ENCODE measurements around the gene NR2F1.

The NR2F1 gene

DNA sequence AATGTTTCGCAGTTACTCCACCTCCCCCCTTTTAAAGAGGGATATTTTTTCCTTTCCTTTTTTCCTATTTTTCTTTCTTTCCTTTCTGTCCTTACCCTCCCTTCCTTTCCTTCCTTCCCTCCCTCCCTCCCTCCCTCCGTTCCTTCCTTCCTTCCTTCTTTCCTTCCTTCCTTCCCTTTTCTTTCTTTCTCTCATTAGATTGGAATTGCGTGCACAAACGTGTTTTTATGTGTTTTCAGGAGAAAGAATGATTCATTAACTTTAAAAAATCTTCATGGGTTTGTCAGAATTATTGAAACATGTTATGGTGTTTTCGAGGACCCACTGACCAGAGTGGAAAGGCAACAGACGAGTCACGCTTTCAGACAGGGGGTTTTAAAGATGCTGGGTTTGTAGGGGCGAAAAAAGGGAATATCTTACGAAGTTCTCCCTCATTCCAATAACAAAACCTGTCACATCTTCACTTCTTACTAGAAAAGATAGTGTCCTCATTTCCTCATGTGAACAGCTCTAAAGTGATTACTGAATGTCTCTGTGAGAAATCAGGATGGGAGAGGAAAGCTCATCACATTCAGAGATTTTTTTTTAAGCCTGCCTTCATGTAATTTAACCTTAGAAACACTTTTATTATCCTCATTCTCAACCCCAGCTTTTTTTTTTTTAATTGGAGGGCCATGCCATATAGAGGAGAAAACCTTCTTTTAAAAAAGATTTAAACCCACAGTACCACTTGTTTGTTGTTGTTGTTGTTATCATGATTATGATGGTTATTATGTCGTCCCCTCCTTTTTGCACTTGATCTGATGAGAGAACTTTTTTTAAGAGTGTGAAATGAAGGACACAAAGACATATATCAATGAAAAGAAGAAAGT is 21.9 kb downstream of the NR2F1 start:
- no peak for TF ChIP-seq CTCF (IDR thresholded peaks at IDR 0.05; ENCODE audit: insufficient read depth, low read length, poor library complexity, severe bottlenecking)

GRCh38 chr5:93606382-93606752 is 23.3 kb downstream of the NR2F1 start:
- Histone ChIP-seq H3K4me3 (replicated peaks; ENCODE audit: low read depth, low read length) (no peak overlapping the region), H3K27me3 (replicated peaks; ENCODE audit: control insufficient read depth, insufficient read depth, low read length) (no peaks in the 10 kb centered on the region; the same call in 1 of the 2 replicates), H3K36me3 (ENCODE audit: control insufficient read depth, insufficient read depth, low read length) (no peaks in the 10 kb centered on the region)
- TF ChIP-seq CTCF (IDR thresholded peaks at IDR 0.05; ENCODE audit: insufficient read depth, low read length, poor library complexity, severe bottlenecking): no peak
- DNase-seq (ENCODE audit: extremely low read depth, insufficient read length): no peak

More for the DNA sequence above, 21.9 kb downstream of the NR2F1 start:
- DNase-seq (ENCODE audit: extremely low read depth, insufficient read length): no peak
- no peaks in the 10 kb centered on the region for H3K36me3 ChIP-seq (ENCODE audit: control insufficient read depth, insufficient read depth, low read length)
- H3K4me3 ChIP-seq (replicated peaks; ENCODE audit: low read depth, low read length): no peak overlapping the region
- no peaks in the 10 kb centered on the region; the same call in 1 of the 2 replicates for H3K27me3 ChIP-seq (replicated peaks; ENCODE audit: control insufficient read depth, insufficient read depth, low read length)

DNA sequence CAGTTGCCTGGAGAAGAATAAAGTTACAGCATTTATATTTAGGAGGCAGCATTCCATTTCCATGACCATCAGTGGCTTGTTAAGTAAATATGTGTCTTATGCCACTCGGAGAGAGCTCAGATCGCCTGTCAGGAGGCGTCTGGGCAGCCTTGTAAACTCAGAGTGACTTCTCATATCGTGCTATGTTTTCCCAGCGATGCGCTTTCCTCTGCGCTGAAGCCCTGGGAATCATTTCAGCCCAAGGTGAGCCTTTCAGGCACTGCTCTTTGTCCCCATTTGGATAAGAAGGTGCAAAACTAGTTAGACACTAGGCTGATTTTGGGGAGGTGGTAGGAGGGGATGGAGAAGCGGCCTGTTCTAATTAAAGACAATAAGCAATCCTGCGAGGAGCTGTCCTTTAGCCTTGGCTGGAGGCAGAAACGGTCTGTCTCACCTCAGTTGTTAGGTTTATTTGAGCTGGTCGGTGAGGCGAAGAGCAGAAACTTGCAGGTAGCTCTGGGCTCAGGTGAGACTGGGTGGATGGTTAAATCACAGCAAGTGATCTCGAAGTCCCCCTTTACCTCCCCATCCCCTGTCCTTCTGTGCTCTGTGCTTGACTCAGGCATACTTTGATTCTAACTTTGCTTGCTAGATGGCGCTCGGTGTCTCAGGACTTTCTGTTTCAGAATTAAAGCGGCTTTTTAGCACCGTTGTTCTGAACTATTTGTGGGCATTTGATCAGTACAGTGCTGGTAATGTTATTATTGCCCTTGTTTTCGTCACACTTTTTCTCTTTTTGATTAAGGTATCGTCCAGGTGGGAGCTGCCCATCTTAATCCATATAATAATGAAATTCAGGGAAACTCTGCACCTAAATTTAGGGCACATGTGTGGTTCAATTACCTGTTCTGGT is 24.6 kb downstream of the NR2F1 start:
- TF ChIP-seq CTCF (IDR thresholded peaks at IDR 0.05; ENCODE audit: insufficient read depth, low read length, poor library complexity, severe bottlenecking): peak; percentile 61
- peaks cover 1% of the 10 kb centered on the region; the same call in 1 of the 2 replicates for H3K27me3 ChIP-seq (replicated peaks; ENCODE audit: control insufficient read depth, insufficient read depth, low read length)
- no peak for DNase-seq (ENCODE audit: extremely low read depth, insufficient read length)
- no peaks in the 10 kb centered on the region for H3K36me3 ChIP-seq (ENCODE audit: control insufficient read depth, insufficient read depth, low read length)
- H3K4me3 ChIP-seq (replicated peaks; ENCODE audit: low read depth, low read length): peak overlapping the region; percentile 14

DNA sequence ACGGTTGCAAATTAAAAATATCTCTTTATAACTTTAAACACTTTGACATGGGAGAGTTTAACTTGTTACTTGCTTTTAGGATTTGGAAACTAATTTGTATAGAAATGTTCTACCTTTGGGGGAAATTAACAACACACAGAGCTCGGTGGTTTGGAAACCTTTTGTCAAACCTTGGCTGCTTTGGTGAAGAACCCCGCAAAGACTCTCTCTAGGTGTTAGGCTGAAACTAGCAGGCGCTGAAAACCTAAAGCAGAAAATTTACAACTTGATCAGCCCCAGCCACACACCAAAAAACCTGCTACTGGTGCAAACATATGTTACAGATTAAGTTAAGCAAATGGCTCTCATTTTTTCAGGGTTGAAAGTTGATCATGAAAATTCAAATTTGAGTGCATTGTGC is 25.8 kb downstream of the NR2F1 start:
- TF ChIP-seq CTCF (IDR thresholded peaks at IDR 0.05; ENCODE audit: insufficient read depth, low read length, poor library complexity, severe bottlenecking): no peak
- Histone ChIP-seq H3K4me3 (replicated peaks; ENCODE audit: low read depth, low read length) (no peak overlapping the region), H3K27me3 (replicated peaks; ENCODE audit: control insufficient read depth, insufficient read depth, low read length) (peaks cover 1% of the 10 kb centered on the region; the same call in 1 of the 2 replicates), H3K36me3 (ENCODE audit: control insufficient read depth, insufficient read depth, low read length) (no peaks in the 10 kb centered on the region)
- DNase-seq (ENCODE audit: extremely low read depth, insufficient read length): no peak

DNA sequence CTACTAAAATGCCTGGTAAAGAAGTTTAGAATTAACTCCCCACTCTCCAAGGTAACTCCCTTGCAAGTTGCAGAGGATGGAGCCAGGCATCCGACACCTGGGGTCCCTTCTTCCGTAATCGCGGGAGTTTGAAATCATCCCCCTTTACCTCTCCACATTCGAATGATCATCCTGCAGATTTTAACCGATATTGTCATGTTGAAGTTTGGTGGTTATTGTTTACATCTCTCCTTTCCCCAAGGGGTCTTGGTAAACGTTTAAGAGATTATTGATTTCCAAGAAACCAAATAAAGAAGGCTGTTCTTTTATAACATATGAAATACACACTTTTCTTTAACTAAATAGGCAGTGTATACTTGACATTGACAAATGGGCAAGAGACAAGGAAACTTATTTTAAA is 26.7 kb downstream of the NR2F1 start:
- no peaks in the 10 kb centered on the region for H3K36me3 ChIP-seq (ENCODE audit: control insufficient read depth, insufficient read depth, low read length)
- H3K27me3 ChIP-seq (replicated peaks; ENCODE audit: control insufficient read depth, insufficient read depth, low read length): peaks cover 1% of the 10 kb centered on the region; the same call in 1 of the 2 replicates
- TF ChIP-seq CTCF (IDR thresholded peaks at IDR 0.05; ENCODE audit: insufficient read depth, low read length, poor library complexity, severe bottlenecking): no peak
- no peak for DNase-seq (ENCODE audit: extremely low read depth, insufficient read length)
- no peak overlapping the region for H3K4me3 ChIP-seq (replicated peaks; ENCODE audit: low read depth, low read length)

All from GM06990 (cell line).